Brain (organoid and tissue), 1 donor: ENCODE results near the gene NSF. TPM values are rescaled to one million over a fixed set of nuclear protein-coding genes. Genes with fewer than 3 reads are reported as not detected.

ENCODE experiments used
- polyA plus RNA-seq: library from polyadenylated mRNA; stranded (reverse); fragments of 350-450 nt; fragmentation: Illumina TruSeq; extraction: RNeasy Lipid Tissue Mini Kit (QIAGEN cat#74804); gene quantifications from one replicate; pipeline ENCODE4 v1.2.3, GENCODE V29; 2015; ENCODE audit warnings: low read depth, low replicate concordance; ENCODE audit not compliant: insufficient read depth

The NSF gene
- polyA plus RNA-seq, 1 donor from 2014 or later = 61.8 TPM

Other genes with a start within 250 kb of the NSF start
- 14.1 TPM for gene ARL17B, start 228.9 kb upstream of the NSF start, polyA plus RNA-seq
- 4.5 TPM for gene LRRC37A2, start 78.2 kb upstream of the NSF start, polyA plus RNA-seq
- 5.2 TPM for gene ARL17A, start 11.0 kb upstream of the NSF start, polyA plus RNA-seq
- 4.6 TPM for gene WNT3, start 228.0 kb downstream of the NSF start, polyA plus RNA-seq